HFF-Myc (cell line): ENCODE measurements around the gene THAP5.

Experiments used
- DNase-seq: peaks from one replicate; pipeline ENCODE4 v3.0.0-alpha.2; 2011; ENCODE audit warnings: low read depth; ENCODE audit errors: extremely low read depth
- H3K4me3 ChIP-seq: replicated peaks from 2 replicates; pipeline ENCODE4 v1.5.1; 2011; ENCODE audit warnings: low read depth, mild to moderate bottlenecking, control low read depth, low read length
- TF ChIP-seq, protein P1 (sequence below): IDR thresholded peaks from 2 replicates; pipeline ENCODE4 v1.5.1; 2012; ENCODE audit warnings: mild to moderate bottlenecking, low read depth, low read length, control low read depth; ENCODE audit errors: missing control alignments

The THAP5 gene

DNA sequence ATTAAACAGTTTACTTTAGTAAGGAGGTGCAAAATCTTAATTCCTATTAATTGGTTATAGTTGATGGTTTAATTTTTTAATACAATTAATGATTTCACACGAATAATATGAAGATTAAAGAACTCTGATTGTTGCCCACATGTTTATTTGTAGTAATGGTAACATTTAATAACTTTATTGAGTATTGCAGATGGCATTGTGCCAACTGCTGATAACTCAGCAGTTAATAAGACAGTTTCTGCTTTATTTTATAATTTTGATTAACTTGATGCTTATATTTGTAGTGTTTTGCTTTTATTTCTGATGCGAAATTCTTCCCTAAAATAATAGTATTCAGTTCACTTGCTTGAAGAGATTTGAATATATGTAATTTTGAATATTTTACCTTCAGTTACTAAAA, 3.0 kb upstream of the THAP5 start:
- H3K4me3 ChIP-seq = no peak overlapping the region
- TF ChIP-seq, protein P1, sequence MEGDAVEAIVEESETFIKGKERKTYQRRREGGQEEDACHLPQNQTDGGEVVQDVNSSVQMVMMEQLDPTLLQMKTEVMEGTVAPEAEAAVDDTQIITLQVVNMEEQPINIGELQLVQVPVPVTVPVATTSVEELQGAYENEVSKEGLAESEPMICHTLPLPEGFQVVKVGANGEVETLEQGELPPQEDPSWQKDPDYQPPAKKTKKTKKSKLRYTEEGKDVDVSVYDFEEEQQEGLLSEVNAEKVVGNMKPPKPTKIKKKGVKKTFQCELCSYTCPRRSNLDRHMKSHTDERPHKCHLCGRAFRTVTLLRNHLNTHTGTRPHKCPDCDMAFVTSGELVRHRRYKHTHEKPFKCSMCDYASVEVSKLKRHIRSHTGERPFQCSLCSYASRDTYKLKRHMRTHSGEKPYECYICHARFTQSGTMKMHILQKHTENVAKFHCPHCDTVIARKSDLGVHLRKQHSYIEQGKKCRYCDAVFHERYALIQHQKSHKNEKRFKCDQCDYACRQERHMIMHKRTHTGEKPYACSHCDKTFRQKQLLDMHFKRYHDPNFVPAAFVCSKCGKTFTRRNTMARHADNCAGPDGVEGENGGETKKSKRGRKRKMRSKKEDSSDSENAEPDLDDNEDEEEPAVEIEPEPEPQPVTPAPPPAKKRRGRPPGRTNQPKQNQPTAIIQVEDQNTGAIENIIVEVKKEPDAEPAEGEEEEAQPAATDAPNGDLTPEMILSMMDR = no peak
- no peak for DNase-seq

DNA sequence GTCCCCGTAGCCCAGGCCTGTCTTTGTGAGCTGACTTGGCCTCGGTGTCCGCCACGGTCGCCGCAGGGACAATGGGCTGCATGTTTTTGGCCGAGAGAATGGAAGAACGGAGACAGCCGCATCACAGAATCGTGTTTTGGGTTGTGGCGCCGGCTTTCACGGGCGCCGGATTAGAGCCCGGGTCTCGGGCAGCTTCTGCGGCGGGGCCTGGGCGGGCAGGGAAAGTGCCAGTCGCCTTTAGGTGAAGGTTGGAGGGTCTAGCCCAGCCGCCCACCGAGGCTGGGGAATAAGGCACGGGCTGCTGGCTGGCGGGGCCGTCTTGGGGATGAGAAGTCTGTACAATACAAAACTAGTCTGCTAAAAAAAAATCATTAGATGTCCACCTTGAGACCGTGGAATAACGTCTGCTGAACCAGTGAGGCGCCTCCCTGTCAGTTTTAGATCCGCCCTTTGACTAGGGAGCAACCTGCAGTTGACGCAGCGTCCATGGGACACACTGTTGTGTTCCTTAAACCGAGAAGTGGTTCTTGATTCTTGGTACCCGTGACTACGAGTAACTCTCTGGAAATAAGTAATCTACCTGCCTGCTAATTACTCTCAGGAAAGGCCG, 745 bp upstream of the THAP5 start:
- TF ChIP-seq, protein P1 = no peak
- peak overlapping the region; percentile 57 for H3K4me3 ChIP-seq
- no peak for DNase-seq

DNA sequence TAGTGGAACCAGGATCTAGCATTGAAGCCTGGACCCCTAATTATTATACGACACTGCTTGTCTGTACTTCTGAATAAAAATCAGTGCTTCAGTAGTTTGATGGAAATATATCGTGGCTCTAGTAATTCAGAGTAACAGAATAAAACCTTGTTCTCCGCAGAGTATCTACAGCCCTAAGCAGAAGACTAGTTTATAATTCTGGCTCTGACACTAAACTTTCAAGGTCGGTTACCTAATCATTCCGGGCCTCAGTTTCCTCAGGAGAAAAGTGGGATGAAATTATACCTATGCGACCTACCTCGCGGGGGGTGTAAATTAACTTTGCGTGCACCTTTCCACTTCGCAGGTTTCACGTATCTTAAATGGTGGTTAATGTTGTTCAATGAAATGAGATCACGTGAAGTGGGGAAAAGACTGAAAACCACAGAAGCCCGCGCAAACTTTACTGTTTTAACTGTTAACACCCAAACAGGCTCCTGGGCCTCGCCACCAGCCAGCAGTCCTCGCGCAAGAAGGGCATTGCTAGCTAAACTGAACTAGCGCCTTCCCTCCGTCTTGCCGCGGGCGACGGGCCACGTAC, 615 bp downstream of the THAP5 start:
- peak overlapping the region; percentile 57 for H3K4me3 ChIP-seq
- DNase-seq = no peak
- TF ChIP-seq, protein P1 = no peak

- H3K4me3 ChIP-seq = no peak overlapping the region
- DNase-seq = no peak
- TF ChIP-seq, protein P1 = no peak
These were observed 3.5 kb downstream of the THAP5 start for GRCh38 chr7:108565987-108566386.

- TF ChIP-seq, protein P1 = no peak
- H3K4me3 ChIP-seq = no peak overlapping the region
- no peak for DNase-seq
These were observed 8.4 kb downstream of the THAP5 start for GRCh38 chr7:108561047-108561619.

- H3K4me3 ChIP-seq = no peak overlapping the region
- TF ChIP-seq, protein P1 = no peak
- no peak for DNase-seq
These were observed 10.3 kb downstream of the THAP5 start for GRCh38 chr7:108559253-108559652.
